Measurements from ENCODE around the gene KIF2C.
"Not testable (repeated sequence)": the region's sequence is repeated elsewhere in the genome, so short reads cannot be mapped to it uniquely, and the experiment has no call there.

Gene KIF2C

GRCh38 chr1:44730741-44731512 is 8.7 kb upstream of the KIF2C start, which contains the start of gene RNU5D-1:
TSS of gene RNU5D-1 (minus strand) at chr1:44731170.
- FAIRE-seq (peak; percentile 80), DNase-seq (ENCODE audit: insufficient read length, low spot score) (peak; percentile 66)
- no peak for TF ChIP-seq PAX5 (IDR thresholded peaks at IDR 0.05; ENCODE audit: insufficient read depth, low read length, severe bottlenecking)
- TF ChIP-seq TAF1 (IDR thresholded peaks at IDR 0.05; ENCODE audit: low read depth, low read length): peak; percentile 62; the same call in 1 of the 2 replicates
- peak; percentile 99 for TF ChIP-seq POU2F2 (IDR thresholded peaks at IDR 0.05; ENCODE audit: low read depth, low read length)
- peak; percentile 100 for TF ChIP-seq POLR2A (IDR thresholded peaks at IDR 0.05; ENCODE audit: low read depth, low read length)
- peak; percentile 16; the same call in 1 of the 2 replicates for TF ChIP-seq SPI1 (IDR thresholded peaks at IDR 0.05; ENCODE audit: low read depth, low read length)
- peak; percentile 100 for TF ChIP-seq POLR2AphosphoS5 (IDR thresholded peaks at IDR 0.05; ENCODE audit: low read depth, low read length)

GRCh38 chr1:44733365-44733764 is 6.3 kb upstream of the KIF2C start:
- FAIRE-seq: no peak
- DNase-seq (ENCODE audit: insufficient read length, low spot score): no peak
- TF ChIP-seq SPI1 (IDR thresholded peaks at IDR 0.05; ENCODE audit: low read depth, low read length) (no peak), POU2F2 (IDR thresholded peaks at IDR 0.05; ENCODE audit: low read depth, low read length) (no peak), PAX5 (IDR thresholded peaks at IDR 0.05; ENCODE audit: insufficient read depth, low read length, severe bottlenecking) (no peak)

DNA sequence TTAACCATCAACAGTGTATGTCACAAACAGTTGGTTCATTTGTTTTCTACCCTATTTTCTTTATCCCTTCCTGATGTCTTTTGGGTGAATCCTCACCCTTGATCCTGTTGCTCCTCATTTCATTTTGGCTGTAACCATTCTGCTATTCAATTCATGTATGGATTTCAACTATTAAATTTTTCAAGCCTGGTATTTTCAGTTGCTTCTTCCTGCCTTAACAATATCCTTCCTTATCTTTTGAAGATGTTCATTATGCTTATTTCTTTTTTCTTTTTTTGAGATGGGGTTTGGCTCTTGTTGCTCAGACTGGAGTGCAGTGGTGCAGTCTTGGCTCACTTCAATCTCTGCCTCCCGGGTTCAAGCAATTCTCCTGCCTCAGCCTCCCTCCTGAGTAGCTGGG is 5.9 kb upstream of the KIF2C start:
- TF ChIP-seq PAX5 (IDR thresholded peaks at IDR 0.05; ENCODE audit: insufficient read depth, low read length, severe bottlenecking) (no peak), POLR2AphosphoS5 (IDR thresholded peaks at IDR 0.05; ENCODE audit: low read depth, low read length) (no peak), SPI1 (IDR thresholded peaks at IDR 0.05; ENCODE audit: low read depth, low read length) (no peak), TAF1 (IDR thresholded peaks at IDR 0.05; ENCODE audit: low read depth, low read length) (no peak), POLR2A (IDR thresholded peaks at IDR 0.05; ENCODE audit: low read depth, low read length) (no peak), POU2F2 (IDR thresholded peaks at IDR 0.05; ENCODE audit: low read depth, low read length) (no peak)
- FAIRE-seq (no peak), DNase-seq (ENCODE audit: insufficient read length, low spot score) (no peak)

DNA sequence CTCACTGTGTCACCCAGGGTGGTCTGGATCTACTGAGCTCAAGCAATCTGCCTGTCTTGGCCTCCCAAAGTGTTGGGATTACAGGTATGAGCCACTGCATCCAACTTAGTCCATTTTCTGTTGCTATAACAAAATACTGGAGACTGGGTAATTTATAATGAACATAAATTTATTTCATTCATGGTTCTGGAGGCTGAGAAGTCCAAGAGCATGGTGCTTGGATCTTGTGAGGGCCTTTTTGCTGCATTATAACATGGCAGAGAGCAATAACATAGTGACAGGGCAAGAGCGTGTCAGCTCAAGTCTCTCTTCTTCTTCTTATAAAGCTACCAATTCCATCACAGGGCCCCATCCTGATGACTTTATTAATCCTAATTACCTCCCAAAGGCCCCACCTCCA is 3.6 kb upstream of the KIF2C start:
- DNase-seq (ENCODE audit: insufficient read length, low spot score) (no peak), FAIRE-seq (no peak)
- TF ChIP-seq POLR2A (IDR thresholded peaks at IDR 0.05; ENCODE audit: low read depth, low read length): no peak

DNA sequence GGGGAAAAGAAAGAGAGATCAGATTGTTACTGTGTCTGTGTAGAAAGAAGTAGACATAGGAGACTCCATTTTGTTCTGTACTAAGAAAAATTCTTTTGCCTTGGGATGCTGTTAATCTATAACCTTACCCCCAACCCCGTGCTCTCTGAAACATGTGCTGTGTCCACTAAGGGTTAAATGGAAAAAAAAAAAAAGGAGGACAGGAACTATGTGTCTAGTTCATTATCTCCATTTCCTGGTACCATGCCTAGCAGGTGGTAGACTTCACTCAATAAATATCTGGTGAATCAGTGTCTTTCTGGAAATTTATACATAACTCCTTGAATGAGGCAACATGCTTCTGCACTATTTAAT is 707 bp upstream of the KIF2C start:
- not testable (repeated sequence) for DNase-seq (ENCODE audit: insufficient read length, low spot score); FAIRE-seq

DNA sequence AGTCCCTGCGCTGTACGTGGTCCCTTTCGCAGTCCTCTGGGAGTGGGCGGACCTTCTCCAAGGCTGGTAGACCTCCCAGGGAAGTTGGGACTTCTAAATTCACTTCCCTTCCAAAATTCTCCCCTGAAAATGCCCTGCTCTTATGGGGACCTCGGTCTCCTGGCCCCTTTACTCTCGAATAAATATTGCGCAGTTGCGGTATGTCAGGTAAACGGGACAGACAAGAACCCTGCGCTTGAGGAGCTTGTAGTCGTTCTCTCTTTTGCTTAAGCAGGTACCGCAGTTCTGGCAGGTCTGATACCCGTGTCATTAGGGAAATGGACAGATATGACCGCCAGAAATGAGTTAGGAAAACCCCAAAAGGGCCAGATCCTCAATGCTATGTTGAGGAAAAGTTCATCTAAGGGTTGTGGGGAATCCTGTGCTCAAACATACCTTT is 561 bp downstream of the KIF2C start:
- TF ChIP-seq SPI1 (IDR thresholded peaks at IDR 0.05; ENCODE audit: low read depth, low read length): no peak
- no peak for TF ChIP-seq POLR2A (IDR thresholded peaks at IDR 0.05; ENCODE audit: low read depth, low read length)
- no peak for TF ChIP-seq POLR2AphosphoS5 (IDR thresholded peaks at IDR 0.05; ENCODE audit: low read depth, low read length)
- TF ChIP-seq TAF1 (IDR thresholded peaks at IDR 0.05; ENCODE audit: low read depth, low read length): no peak
- no peak for TF ChIP-seq PAX5 (IDR thresholded peaks at IDR 0.05; ENCODE audit: insufficient read depth, low read length, severe bottlenecking)
- TF ChIP-seq POU2F2 (IDR thresholded peaks at IDR 0.05; ENCODE audit: low read depth, low read length): no peak
- FAIRE-seq (no peak), DNase-seq (ENCODE audit: insufficient read length, low spot score) (no peak)

DNA sequence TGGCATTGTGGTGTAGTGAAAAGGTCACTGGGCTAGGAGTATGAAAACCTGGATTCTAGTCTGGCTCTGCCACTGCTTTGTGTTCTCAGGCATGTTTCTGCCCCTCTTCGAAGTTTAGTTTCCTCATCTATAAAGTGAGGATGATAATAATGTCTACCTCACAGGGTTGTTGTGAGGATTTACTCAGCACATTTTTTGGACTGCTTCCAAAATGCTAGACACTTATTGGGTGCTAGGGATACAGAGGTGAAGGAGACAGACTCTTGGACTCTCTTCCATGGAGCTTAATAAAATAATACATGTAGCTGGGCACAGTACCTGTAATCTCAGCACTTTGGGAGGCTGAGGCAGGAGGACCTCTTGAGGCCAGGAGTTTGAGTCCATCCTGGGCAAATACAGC is 3.6 kb downstream of the KIF2C start:
- no peak for FAIRE-seq

GRCh38 chr1:44747878-44748277 is 8.2 kb downstream of the KIF2C start:
- FAIRE-seq (no peak), DNase-seq (ENCODE audit: insufficient read length, low spot score) (no peak)
- no peak for TF ChIP-seq SPI1 (IDR thresholded peaks at IDR 0.05; ENCODE audit: low read depth, low read length)
- TF ChIP-seq PAX5 (IDR thresholded peaks at IDR 0.05; ENCODE audit: insufficient read depth, low read length, severe bottlenecking): no peak
- TF ChIP-seq POLR2AphosphoS5 (IDR thresholded peaks at IDR 0.05; ENCODE audit: low read depth, low read length): no peak
- TF ChIP-seq TAF1 (IDR thresholded peaks at IDR 0.05; ENCODE audit: low read depth, low read length): no peak
- no peak for TF ChIP-seq POU2F2 (IDR thresholded peaks at IDR 0.05; ENCODE audit: low read depth, low read length)
- no peak for TF ChIP-seq POLR2A (IDR thresholded peaks at IDR 0.05; ENCODE audit: low read depth, low read length)

More for the DNA sequence above, 3.6 kb downstream of the KIF2C start:
- DNase-seq (ENCODE audit: insufficient read length, low spot score): no peak
- TF ChIP-seq POLR2AphosphoS5 (IDR thresholded peaks at IDR 0.05; ENCODE audit: low read depth, low read length): no peak
- TF ChIP-seq PAX5 (IDR thresholded peaks at IDR 0.05; ENCODE audit: insufficient read depth, low read length, severe bottlenecking): no peak
- TF ChIP-seq SPI1 (IDR thresholded peaks at IDR 0.05; ENCODE audit: low read depth, low read length): no peak
- no peak for TF ChIP-seq POU2F2 (IDR thresholded peaks at IDR 0.05; ENCODE audit: low read depth, low read length)
- no peak for TF ChIP-seq POLR2A (IDR thresholded peaks at IDR 0.05; ENCODE audit: low read depth, low read length)
- no peak for TF ChIP-seq TAF1 (IDR thresholded peaks at IDR 0.05; ENCODE audit: low read depth, low read length)

DNA sequence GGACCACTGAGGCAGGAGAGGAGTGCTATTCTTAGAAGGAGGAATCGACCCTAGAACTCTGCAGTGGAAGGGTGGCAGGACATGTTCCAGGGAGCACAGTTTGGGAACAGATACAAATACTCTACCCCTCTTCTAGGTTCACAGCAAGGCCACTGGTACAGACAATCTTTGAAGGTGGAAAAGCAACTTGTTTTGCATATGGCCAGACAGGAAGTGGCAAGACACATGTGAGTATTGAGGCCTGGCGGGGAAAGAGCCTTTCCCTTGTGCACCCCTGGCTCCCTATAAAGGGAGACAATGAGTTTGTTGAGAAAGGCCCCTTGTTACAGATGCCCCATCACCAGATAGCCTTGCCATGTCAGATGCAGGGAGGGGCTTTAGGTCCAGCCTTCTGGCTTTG is 17.8 kb downstream of the KIF2C start:
- DNase-seq (ENCODE audit: insufficient read length, low spot score): no peak
- FAIRE-seq: peak; percentile 89
- no peak for TF ChIP-seq POLR2AphosphoS5 (IDR thresholded peaks at IDR 0.05; ENCODE audit: low read depth, low read length)
- peak; percentile 73 for TF ChIP-seq POU2F2 (IDR thresholded peaks at IDR 0.05; ENCODE audit: low read depth, low read length)
- TF ChIP-seq POLR2A (IDR thresholded peaks at IDR 0.05; ENCODE audit: low read depth, low read length): no peak
- TF ChIP-seq TAF1 (IDR thresholded peaks at IDR 0.05; ENCODE audit: low read depth, low read length): 0 out of 2 replicates have a peak, but pooled peaks have one; percentile 18
- peak; percentile 60 for TF ChIP-seq SPI1 (IDR thresholded peaks at IDR 0.05; ENCODE audit: low read depth, low read length)
- no peak for TF ChIP-seq PAX5 (IDR thresholded peaks at IDR 0.05; ENCODE audit: insufficient read depth, low read length, severe bottlenecking)

- FAIRE-seq (no peak), DNase-seq (ENCODE audit: insufficient read length, low spot score) (no peak)
- TF ChIP-seq PAX5 (IDR thresholded peaks at IDR 0.05; ENCODE audit: insufficient read depth, low read length, severe bottlenecking): no peak
- no peak for TF ChIP-seq POLR2A (IDR thresholded peaks at IDR 0.05; ENCODE audit: low read depth, low read length)
- TF ChIP-seq POU2F2 (IDR thresholded peaks at IDR 0.05; ENCODE audit: low read depth, low read length): no peak
- TF ChIP-seq SPI1 (IDR thresholded peaks at IDR 0.05; ENCODE audit: low read depth, low read length): no peak
- TF ChIP-seq POLR2AphosphoS5 (IDR thresholded peaks at IDR 0.05; ENCODE audit: low read depth, low read length): no peak
- TF ChIP-seq TAF1 (IDR thresholded peaks at IDR 0.05; ENCODE audit: low read depth, low read length): no peak
Observed at GRCh38 chr1:44759077-44759476, 19.4 kb downstream of the KIF2C start.
